GM19397 (cell line): ENCODE results near the gene PANK2.

Source experiments
- ATAC-seq: cut with Tn5 transposase; IDR thresholded peaks from one replicate; pipeline ENCODE4 v1.9.1; 2021; ENCODE audit warnings: mild to moderate bottlenecking, moderate library complexity; ENCODE audit not compliant: unreplicated experiment

Gene PANK2

GRCh38 chr20:3900187-3900604 lies 11.0 kb downstream of the PANK2 start:
- no peak for ATAC-seq

GRCh38 chr20:3901028-3901705 lies 12.0 kb downstream of the PANK2 start:
- ATAC-seq: no peak

GRCh38 chr20:3901706-3902440 lies 12.7 kb downstream of the PANK2 start:
- no peak for ATAC-seq

- no peak for ATAC-seq
Measured at GRCh38 chr20:3902446-3902845, 13.3 kb downstream of the PANK2 start.

GRCh38 chr20:3904224-3904623 lies 15.0 kb downstream of the PANK2 start:
- no peak for ATAC-seq

- ATAC-seq: no peak
Measured at GRCh38 chr20:3904857-3905256, 15.7 kb downstream of the PANK2 start.

- ATAC-seq: peak; percentile 80
Measured at GRCh38 chr20:3906744-3907721, 17.8 kb downstream of the PANK2 start.

GRCh38 chr20:3908667-3909066 lies 19.5 kb downstream of the PANK2 start:
- ATAC-seq: no peak

- no peak for ATAC-seq
Measured at GRCh38 chr20:3909952-3910366, 20.8 kb downstream of the PANK2 start.

GRCh38 chr20:3910853-3911252 lies 21.7 kb downstream of the PANK2 start:
- ATAC-seq: no peak

- ATAC-seq: no peak
Measured at GRCh38 chr20:3911956-3912355, 22.8 kb downstream of the PANK2 start.

GRCh38 chr20:3914446-3914845 lies 25.3 kb downstream of the PANK2 start:
- no peak for ATAC-seq

- no peak for ATAC-seq
Measured at GRCh38 chr20:3915691-3916090, 26.5 kb downstream of the PANK2 start.

- no peak for ATAC-seq
Measured at GRCh38 chr20:3916364-3916763, 27.2 kb downstream of the PANK2 start.

- no peak for ATAC-seq
Measured at GRCh38 chr20:3919352-3919751, 30.2 kb downstream of the PANK2 start.

- no peak for ATAC-seq
Measured at GRCh38 chr20:3922223-3922982, 33.2 kb downstream of the PANK2 start.

GRCh38 chr20:3922983-3923339 lies 33.8 kb downstream of the PANK2 start:
- no peak for ATAC-seq

GRCh38 chr20:3923818-3924217 lies 34.6 kb downstream of the PANK2 start:
- no peak for ATAC-seq

- ATAC-seq: no peak
Measured at GRCh38 chr20:3924304-3925112, 35.3 kb downstream of the PANK2 start.
